Measurements from ENCODE around the gene CELF2. TPM values are rescaled to one million over a fixed set of nuclear protein-coding genes. Genes with fewer than 3 reads are reported as not detected.

Gene CELF2
- total RNA-seq, 4 donors from 2014 or later, result 120 to 185 (median 154) TPM

DNA sequence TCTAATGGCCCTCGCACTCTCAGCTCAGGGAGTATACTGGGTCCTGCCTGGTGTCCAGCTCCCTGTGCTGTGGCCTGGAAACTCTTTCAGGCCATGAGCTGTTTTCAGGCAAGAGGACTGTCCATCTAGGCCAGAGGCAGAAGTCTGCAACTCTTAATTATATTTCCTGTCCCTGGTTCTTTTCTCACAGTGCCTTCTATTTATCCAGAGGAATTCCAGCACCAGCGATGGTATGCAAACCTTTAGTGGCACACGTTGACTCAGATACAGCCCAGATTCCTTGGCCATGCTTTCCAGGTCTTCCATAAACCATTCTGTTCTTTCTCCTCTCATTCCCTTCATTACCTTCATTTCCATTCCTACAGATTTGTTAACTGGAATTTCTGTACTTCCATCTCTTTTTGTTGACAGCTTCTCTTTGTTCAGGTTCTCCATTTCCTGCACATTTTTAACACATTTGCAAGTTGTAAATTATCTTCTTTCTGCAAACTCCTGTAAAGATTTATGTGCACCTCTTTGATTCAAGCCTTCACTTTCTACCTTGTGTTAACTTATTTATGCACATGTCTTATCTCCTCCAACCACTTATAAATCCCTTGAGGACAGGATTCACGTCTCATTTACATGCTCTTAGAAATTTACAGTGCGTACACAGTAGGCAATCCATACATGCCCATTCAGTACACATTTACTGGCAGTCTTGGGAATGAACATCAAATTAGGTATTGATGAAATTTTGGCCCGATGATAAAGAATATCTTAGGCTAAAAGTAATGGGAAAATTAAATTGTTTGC, 172.1 kb downstream of the CELF2 start:
- TF ChIP-seq, protein P1, sequence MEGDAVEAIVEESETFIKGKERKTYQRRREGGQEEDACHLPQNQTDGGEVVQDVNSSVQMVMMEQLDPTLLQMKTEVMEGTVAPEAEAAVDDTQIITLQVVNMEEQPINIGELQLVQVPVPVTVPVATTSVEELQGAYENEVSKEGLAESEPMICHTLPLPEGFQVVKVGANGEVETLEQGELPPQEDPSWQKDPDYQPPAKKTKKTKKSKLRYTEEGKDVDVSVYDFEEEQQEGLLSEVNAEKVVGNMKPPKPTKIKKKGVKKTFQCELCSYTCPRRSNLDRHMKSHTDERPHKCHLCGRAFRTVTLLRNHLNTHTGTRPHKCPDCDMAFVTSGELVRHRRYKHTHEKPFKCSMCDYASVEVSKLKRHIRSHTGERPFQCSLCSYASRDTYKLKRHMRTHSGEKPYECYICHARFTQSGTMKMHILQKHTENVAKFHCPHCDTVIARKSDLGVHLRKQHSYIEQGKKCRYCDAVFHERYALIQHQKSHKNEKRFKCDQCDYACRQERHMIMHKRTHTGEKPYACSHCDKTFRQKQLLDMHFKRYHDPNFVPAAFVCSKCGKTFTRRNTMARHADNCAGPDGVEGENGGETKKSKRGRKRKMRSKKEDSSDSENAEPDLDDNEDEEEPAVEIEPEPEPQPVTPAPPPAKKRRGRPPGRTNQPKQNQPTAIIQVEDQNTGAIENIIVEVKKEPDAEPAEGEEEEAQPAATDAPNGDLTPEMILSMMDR (IDR thresholded peaks at IDR 0.05; ENCODE audit: low read depth), result no peak

DNA sequence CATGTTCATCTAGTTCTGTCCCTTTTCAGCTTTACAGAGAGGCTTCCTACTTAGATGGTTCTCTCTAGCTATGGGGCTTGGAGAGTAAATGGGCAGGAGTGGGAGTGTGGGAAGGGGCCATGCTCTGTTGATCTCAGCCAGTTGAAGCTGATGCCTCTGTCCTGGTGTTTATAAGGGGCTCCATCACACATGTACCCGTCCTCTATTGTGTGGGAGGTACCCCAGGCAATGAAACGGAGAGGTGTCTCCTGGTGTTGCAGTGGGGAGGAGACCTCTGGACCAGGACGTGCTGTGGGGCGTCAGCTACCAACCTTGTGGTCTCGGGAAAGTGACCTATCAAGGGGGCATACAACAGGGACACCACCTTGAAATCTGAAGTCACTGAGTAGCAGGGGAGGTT, 173.5 kb downstream of the CELF2 start:
- TF ChIP-seq, protein P1 (IDR thresholded peaks at IDR 0.05; ENCODE audit: low read depth), result no peak

DNA sequence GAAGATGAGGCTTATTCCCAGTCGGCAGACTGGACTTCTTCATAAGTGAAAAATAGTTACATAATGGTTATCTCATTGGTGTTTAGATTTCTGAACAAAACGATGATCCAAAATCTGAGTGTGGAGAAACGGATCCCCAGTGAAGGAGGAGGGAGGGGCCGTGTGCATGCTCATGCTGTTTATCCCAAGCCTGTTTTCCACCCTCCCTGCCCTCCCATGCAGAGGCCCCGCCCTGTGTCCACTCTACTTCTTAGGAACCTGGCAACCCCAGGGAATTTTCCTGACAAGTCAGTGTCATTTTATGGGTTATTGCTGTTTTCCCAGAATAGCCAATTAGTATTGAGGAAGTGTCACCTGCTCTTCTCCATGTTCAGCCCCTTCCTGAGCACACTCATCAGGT, 174.0 kb downstream of the CELF2 start:
- TF ChIP-seq, protein P1 (IDR thresholded peaks at IDR 0.05; ENCODE audit: low read depth), result no peak

DNA sequence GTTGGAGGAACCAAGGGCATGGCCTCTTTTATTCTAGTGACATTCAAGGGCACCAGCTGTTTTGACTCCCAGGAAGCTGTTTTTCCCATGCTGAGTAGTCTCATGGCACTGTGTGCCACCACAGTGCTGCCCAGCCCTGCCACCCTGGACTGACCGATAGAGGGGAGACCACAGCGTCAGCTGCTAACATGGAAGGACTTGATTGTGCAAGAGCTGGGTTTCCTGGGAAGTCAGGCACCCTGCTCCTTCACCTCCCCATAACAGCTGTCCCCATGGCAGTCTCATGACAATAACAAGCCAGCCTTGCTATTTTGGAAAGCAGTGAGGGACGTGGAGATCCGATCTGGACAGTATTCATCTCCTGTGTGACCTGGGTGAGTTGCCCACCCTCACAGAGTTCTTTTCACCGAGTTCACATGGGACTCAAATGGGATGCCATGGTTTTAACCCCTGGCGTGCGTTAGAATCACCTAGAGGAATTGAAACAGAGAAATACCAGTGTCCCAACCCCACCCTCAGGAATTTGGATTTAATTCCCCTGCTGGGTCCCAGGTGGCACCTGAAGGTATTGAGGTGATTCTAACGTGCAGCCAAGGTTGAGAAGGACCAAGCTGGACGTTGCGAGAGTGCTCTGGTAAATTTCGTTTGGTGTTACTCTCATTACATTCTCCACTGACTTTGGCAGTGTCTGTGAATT, 174.8 kb downstream of the CELF2 start:
- TF ChIP-seq, protein P1 (IDR thresholded peaks at IDR 0.05; ENCODE audit: low read depth), result no peak

DNA sequence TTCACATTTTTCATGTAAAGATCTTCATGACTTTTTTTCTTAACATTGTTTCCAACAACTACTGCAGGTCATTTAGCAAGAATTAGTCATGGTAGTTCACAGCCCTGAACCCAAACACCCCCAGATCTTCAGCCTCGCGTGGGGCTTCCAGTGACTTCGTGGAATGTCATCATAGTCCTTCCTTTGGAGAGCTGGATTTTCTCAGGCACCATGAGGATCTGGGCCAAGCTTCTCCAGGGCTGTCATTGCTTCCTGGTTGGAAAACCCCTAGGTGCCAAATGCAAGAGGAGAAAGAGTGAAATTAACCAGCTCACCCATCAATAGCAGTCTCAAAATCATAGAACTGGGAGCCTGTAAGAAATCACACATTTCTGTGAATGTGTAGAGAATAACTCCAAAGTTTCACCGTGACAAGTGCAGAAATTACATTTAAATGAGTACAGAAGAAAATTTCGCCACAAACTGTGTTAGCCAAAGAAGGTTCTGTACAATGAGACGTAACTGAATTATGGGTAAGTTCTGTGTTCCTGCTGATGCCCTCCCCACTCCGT, 175.4 kb downstream of the CELF2 start:
- TF ChIP-seq, protein P1 (IDR thresholded peaks at IDR 0.05; ENCODE audit: low read depth), result no peak

DNA sequence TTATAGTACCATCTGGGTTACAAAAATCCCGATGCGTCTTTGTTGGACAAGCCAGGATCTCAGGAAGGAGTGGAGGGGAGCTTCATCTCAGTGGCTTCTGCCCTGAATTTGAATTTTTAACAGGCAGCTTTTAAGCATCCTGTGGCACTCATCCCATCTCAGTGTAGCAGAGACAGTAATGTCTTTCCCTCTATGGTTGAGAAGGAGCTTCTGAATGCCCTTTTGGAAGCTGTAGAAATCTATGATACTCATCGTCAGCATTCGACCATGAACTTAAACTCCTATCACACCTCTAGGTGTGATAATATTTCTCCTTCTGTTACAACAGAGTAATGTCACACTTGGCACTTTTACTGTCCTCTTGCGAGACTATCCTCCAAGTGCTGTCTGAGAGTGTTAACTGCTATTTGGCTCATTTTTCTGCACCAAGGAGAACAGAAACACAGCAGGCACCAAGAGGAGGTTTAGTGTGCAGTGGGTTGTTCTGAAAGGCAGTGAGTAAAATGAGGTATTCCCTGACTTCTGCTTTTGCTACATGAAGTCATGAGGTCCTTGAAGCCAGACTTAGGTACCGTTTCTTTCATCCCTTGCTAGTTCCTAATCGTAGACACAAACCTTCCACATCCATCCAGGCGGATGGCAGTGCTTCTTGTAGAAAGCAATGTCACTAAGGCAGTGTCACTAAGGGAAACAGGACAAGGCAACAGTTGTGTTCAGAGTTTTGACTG, 177.4 kb downstream of the CELF2 start:
- TF ChIP-seq, protein P1 (IDR thresholded peaks at IDR 0.05; ENCODE audit: low read depth), result no peak

Data from subcutaneous adipose tissue (tissue), 4 donors.